Cerebellar cortex (tissue), 1 donor: ENCODE measurements around the gene EIF3C.
"Not testable (repeated sequence)": the region's sequence is repeated elsewhere in the genome, so short reads cannot be mapped to it uniquely, and the experiment has no call there.

Experiments used
- DNase-seq: peaks from one replicate; pipeline ENCODE4 v3.0.0-alpha.2; 2015; ENCODE audit warnings: low spot score

EIF3C gene

DNA sequence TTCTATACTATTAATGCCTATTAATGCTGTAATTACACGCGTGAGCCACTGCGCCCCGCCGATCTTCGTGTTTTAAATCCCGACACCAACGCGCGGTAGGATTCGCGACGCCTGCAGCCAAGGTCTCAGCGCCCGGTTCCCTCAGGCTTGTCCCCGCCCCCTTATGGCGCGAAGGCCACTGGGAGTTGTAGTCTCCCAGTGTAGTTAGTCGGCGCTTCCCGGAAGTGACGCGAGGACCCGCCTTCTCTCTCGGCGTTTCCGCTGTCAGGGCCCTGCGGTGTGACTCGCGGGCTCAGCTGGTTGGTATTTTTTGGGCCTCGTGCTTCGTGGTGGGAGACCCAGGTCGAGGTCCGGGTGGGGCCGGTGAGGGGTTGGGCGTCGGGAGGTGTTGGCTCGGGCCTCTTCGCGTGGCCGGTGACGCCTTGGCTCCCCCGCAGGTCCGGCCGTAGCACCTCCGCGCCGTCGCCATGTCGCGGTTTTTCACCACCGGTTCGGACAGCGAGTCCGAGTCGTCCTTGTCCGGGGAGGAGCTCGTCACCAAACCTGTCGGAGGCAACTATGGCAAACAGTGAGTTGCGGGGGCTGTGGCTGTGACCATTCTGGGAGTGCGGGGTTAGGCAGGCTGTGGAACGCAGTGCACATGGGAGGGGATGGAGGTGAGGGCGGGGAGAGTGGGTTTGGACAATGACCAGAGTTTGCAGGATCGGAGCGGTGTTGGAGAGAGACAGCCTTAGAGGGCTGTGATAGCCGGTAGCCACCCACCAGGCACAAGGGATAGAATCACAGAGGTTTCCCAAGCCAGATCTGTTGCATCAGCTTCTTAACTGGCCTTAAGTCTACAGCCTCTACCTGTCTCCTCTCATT is at the start of gene EIF3C:
Gene EIF3C (plus strand): TSS at position 245 of the 864 bp plus-strand sequence. CDS start 223 bp downstream, at position 468.
- not testable (repeated sequence) for DNase-seq

- DNase-seq, result not testable (repeated sequence)
Measured at GRCh38 chr16:28666264-28666663, 45.0 kb upstream of the EIF3C start.

GRCh38 chr16:28667480-28667879 is 43.8 kb upstream of the EIF3C start:
- DNase-seq, result not testable (repeated sequence)

DNA sequence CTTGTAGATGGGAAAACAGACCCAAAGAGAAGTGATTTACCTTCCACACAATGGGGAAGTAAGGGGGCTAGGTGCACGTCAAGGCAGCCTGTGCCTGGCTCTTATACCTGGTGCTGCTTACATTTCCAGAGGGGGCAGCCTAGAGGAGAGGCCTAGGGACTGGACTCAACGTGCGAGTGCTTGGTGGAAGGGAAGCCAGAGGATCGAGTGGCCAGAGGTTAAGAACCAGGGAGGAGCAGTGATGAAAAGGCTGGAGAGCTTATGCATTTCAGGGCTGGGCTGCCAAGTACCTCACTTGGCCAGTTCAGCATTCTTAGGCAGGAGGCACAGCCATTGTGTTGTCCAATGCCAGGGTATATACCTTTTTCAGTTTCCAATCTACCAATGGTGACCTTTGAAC is 43.1 kb upstream of the EIF3C start:
- DNase-seq, result not testable (repeated sequence)

- not testable (repeated sequence) for DNase-seq
Measured at GRCh38 chr16:28688327-28688952, 22.8 kb upstream of the EIF3C start.

- not testable (repeated sequence) for DNase-seq
Measured at GRCh38 chr16:28689425-28689824, 21.8 kb upstream of the EIF3C start.

GRCh38 chr16:28691722-28692121 is 19.5 kb upstream of the EIF3C start:
- not testable (repeated sequence) for DNase-seq

DNA sequence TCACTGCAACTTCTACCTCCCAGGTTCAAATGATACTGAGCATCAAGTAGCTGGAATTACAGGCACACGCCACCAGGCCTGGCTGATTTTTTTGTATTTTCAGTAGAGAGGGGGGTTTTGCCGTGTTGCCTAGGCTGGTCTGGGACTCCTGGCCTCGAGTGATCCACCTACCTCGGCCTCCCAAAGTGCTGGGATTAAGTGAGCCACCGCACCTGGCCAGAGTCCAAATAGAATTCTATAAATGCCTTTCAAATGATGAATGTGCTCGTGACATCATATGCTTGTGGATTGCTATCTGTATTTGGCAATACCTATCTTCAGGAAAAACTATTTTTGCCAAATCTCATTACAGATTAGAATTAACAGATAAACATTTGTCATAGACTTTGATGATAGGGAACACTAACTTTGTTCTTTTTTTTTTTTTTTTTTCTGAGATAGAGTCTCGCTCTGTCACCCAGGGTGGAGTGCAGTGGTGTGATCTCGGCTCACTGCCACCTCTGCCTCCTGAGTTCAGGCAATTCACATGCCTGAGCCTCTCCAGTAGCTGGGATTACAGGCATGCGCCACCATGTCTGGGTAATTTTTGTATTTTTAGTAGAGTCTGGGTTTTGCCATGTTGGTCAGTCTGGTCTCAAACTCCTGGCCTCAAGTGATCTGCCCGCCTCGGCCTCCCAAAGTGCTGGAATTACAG is 17.9 kb upstream of the EIF3C start:
- not testable (repeated sequence) for DNase-seq

DNA sequence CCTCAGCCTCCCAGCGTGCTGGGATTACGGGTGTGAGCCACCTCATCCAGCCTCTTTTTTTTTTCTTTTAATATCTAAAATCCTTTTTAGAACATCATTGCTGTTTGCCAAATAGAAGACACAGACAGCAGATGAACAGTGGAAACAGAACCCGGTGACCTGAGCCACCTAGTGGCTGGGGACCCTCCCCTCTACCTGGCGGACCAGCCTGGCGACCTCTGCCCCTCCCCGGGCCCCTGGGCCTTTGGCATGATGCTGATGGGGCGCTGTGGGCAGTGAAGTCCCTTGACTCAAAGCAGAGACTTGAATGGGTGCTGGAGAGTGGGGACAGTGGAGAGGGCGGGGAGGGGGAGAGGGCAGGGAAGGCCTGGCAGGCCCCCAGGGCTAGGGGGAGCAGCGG is 11.5 kb upstream of the EIF3C start:
- not testable (repeated sequence) for DNase-seq

GRCh38 chr16:28700349-28700748 is 10.9 kb upstream of the EIF3C start:
- not testable (repeated sequence) for DNase-seq

DNA sequence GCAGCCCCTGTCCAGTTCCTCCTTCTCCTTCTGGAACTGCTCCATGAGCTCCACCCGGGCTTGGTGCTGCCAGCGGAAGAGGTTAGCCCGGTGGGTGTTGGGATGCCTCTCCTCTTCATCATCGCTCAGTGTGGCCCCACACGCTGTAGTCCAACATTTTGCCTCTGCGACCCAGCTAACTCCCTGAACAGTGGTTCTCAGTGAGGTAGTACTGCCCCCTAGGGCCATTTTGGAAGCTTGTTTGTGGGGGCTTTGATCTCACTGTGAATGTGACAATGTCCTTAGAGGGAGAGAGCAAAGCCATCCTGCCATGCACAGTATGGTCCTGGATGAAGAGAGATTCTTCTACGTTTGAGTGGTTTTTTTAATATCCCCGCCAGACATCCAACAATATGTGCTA is 9.9 kb upstream of the EIF3C start:
- not testable (repeated sequence) for DNase-seq

DNA sequence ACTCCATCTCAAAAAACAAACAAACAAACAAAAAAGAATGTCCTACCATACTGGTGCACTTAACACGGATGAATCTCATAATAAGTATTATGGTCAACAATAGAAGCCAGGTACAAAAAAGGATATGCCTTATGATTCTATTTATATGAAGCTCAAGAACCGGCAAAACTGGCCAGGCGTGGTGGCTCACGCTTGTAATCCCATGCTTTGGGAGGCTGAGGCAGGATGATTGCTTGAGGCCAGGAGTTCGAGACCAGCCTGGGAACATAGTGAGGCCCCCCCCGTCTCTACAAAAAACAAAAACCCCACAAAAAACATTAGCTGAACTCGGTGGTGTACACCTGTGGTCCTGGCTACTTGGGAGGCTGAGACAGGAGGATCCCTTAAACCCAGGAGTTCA is 7.0 kb upstream of the EIF3C start:
- not testable (repeated sequence) for DNase-seq

DNA sequence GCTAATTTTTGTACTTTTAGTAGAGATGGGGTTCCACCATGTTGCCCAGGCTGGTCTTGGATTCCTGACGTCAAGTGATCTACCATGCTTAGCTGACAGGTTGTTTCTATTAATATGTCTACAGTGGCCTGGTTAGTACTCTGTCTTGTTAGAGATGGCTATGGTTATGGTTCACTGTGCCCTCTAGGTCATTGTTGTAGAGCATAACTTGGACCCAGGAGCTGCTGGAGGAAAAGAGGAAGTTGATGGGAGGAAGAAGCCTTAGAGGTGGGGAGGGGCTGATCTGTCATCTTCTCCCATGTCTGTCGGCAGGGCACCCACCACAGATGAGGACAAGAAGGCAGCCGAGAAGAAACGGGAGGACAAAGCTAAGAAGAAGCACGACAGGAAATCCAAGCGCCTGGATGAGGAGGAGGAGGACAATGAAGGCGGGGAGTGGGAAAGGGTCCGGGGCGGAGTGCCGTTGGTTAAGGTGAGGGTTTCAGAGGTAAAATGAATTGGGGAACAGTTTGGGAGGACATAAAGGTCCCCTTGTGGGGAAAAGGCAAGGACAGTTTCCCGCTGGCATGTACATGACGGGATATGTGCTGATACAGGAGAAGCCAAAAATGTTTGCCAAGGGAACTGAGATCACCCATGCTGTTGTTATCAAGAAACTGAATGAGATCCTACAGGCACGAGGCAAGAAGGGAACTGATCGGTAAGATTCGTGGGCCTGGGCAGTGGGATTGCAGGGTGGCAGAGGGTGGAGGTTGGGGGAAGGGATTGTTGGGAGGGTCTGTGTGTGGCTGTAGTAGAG is 11.8 kb downstream of the EIF3C start:
- DNase-seq, result not testable (repeated sequence)

GRCh38 chr16:28731253-28731652 is 20.0 kb downstream of the EIF3C start:
- not testable (repeated sequence) for DNase-seq

- not testable (repeated sequence) for DNase-seq
Measured at GRCh38 chr16:28732455-28733124, 21.3 kb downstream of the EIF3C start.

DNA sequence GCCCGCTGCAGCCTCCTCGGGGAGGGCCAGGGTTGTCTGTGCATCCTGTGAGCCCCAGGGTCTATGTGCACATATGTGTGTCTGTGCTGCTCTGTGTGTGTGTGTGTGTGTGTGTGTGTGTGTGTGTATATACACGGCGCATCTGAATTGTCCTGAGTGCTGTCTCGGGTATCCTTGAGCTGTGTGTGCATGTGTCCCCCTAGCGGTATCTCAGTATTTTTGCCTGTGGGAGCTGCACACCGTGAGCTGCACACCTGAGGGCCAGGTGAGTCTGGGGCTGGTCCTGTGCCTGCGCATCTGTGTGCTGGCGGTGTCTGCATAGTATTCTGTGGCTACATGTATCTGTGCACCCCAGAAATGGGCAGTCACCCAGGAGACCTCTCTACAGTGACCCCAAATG is 28.5 kb downstream of the EIF3C start:
- DNase-seq, result not testable (repeated sequence)

- not testable (repeated sequence) for DNase-seq
Measured at GRCh38 chr16:28740631-28741030, 29.4 kb downstream of the EIF3C start.

GRCh38 chr16:28741295-28741694 is 30.0 kb downstream of the EIF3C start:
- not testable (repeated sequence) for DNase-seq

GRCh38 chr16:28746618-28747350 is 35.5 kb downstream of the EIF3C start:
- not testable (repeated sequence) for DNase-seq

DNA sequence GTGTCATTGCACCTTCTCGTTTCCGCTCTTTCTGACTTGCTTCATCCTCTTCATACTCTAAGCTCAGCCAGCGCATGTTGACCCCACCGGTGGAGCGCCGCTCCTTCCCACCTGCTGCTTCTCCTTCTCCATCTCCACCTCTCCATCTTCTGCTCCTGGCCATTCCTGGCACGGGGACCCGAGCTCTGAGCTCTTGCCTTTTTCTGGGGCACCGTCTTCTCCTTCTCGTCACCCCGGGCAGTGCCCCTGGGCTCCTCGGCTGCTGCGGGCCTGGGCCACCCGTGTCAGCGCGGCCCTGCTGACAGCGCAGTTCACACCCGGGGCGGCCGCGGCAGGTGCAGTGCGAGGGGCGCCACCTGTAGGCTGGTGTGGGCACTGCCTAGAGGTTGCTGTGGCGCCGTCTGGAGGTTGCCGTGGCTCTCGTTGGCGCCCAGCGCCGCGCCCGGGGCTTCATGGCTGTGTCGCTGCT is 38.8 kb downstream of the EIF3C start:
- DNase-seq, result not testable (repeated sequence)
